Fibroblast of pulmonary artery (primary cell): Measurements from ENCODE around the gene SLC32A1.

Source experiments
- DNase-seq: peaks from one replicate; pipeline ENCODE4 v3.0.0-alpha.2; 2010; ENCODE audit warnings: low read depth
- H3K4me3 ChIP-seq: replicated peaks from 2 replicates; pipeline ENCODE4 v1.5.1; 2011; ENCODE audit warnings: low read depth, mild to moderate bottlenecking, control low read depth, low read length, moderate library complexity
- TF ChIP-seq, protein P1 (sequence below): IDR thresholded peaks from 2 replicates; pipeline ENCODE4 v1.5.1; 2011; ENCODE audit warnings: mild to moderate bottlenecking, control low read depth, low read length, inconsistent platforms; ENCODE audit errors: missing control alignments

Gene SLC32A1

GRCh38 chr20:38751360-38751976, 27.2 kb downstream of the SLC32A1 start:
- DNase-seq, result peak; percentile 67

DNA sequence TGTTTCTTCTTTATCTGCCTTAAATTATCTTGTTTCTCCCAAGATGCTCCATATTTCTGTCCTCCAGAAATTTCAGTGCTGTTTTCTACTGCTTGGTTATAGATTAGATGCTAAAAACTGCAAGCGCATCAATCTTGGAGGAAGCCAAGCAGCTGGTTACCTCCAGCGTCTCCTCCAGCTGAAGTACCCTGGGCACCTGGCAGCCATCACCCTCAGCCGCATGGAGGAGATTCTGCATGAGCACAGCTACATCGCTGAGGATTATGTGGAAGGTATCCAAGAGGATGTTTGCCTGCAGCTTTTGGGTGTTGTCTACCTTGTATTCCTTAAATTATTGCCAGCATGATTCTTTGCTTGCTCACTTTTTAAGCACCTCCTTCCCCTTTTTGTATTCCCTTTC, 27.7 kb downstream of the SLC32A1 start:
- TF ChIP-seq, protein P1, sequence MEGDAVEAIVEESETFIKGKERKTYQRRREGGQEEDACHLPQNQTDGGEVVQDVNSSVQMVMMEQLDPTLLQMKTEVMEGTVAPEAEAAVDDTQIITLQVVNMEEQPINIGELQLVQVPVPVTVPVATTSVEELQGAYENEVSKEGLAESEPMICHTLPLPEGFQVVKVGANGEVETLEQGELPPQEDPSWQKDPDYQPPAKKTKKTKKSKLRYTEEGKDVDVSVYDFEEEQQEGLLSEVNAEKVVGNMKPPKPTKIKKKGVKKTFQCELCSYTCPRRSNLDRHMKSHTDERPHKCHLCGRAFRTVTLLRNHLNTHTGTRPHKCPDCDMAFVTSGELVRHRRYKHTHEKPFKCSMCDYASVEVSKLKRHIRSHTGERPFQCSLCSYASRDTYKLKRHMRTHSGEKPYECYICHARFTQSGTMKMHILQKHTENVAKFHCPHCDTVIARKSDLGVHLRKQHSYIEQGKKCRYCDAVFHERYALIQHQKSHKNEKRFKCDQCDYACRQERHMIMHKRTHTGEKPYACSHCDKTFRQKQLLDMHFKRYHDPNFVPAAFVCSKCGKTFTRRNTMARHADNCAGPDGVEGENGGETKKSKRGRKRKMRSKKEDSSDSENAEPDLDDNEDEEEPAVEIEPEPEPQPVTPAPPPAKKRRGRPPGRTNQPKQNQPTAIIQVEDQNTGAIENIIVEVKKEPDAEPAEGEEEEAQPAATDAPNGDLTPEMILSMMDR, result no peak
- no peak overlapping the region for H3K4me3 ChIP-seq
- DNase-seq, result no peak

More at GRCh38 chr20:38751360-38751976, 27.2 kb downstream of the SLC32A1 start:
- TF ChIP-seq, protein P1, result peak; percentile 76
- H3K4me3 ChIP-seq, result no peak overlapping the region

GRCh38 chr20:38754924-38755323, 30.6 kb downstream of the SLC32A1 start:
- TF ChIP-seq, protein P1, result no peak

GRCh38 chr20:38755324-38755910, 31.1 kb downstream of the SLC32A1 start:
- H3K4me3 ChIP-seq, result no peak overlapping the region
- TF ChIP-seq, protein P1, result no peak
- no peak for DNase-seq

More at GRCh38 chr20:38754924-38755323, 30.6 kb downstream of the SLC32A1 start:
- no peak overlapping the region for H3K4me3 ChIP-seq
- DNase-seq, result no peak

DNA sequence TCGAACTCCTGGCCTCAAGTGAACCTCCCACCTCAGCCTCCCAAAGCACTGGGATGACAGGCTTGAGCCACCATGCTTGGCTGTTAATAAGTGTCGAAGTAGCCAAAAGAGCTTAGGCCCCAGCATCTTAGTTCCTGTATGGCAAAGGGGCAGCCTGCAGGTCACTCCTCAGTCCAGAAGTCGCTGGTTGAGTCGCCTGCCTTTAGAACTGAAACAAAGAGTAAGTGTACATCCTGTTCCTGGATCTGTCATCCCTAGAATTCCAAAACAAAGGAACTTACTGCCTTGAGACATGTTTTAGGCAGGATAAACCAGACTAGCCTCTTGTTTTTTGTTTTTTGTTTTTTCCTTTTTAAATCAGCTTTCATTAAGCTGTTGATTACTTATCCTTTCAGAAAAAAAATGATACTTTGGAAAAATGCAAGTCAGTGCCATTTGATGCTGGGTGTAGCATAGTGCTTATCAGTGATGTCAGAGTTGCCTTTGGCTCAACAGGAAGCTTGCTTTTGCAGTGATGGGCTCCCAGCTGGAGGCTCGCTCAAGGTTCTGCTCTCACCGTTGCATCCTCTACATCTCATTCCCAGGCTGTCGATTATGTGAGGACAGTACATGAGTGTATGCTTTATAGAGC, 33.0 kb downstream of the SLC32A1 start:
- TF ChIP-seq, protein P1, result no peak
- DNase-seq, result peak; percentile 74
- no peak overlapping the region for H3K4me3 ChIP-seq

GRCh38 chr20:38759106-38759505, 34.8 kb downstream of the SLC32A1 start:
- no peak for DNase-seq
- TF ChIP-seq, protein P1, result no peak
- no peak overlapping the region for H3K4me3 ChIP-seq
